ENCODE measurements around the gene NTN1. TPM values are rescaled to one million over a fixed set of nuclear protein-coding genes. Genes with fewer than 3 reads are reported as not detected.
"Not testable (repeated sequence)": the region's sequence is repeated elsewhere in the genome, so short reads cannot be mapped to it uniquely, and the experiment has no call there.

The NTN1 gene
- polyA plus RNA-seq, 1 donor from 2014 or later: 16.2 TPM

DNA sequence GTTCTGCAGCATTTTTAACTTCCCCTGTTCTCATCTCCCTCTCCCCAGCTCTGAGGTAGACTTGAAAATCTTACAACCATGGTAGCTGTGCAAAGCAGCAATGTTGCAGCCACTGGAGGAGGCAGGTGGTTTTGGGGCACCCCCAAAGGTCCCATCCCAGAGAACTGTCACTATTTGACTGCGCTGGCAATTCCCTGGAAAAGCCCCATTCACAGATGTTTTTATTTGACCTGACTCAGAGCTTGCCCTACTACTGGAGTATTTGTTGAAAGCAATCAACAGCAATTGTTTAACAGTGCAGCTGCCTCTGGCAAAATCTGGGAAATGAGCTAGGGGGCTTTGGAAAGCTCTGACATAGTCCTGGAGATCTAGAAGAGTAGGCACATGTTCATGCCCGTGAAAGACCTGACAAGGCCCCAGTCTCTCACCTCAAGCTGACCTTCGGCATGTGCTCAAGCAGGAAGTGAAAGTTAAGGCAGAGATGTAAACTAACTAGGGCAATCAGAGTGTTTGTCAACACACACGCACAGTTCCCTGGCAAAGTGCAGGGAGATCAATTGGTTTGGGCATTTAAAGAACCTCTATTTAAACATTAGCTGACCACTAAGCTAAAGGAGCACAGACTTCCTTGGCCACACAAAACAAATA is 36.1 kb upstream of the NTN1 start:
- no peaks in the 10 kb centered on the region for H3F3A ChIP-seq (ENCODE audit: insufficient read depth, low read length, poor library complexity, severe bottlenecking)

DNA sequence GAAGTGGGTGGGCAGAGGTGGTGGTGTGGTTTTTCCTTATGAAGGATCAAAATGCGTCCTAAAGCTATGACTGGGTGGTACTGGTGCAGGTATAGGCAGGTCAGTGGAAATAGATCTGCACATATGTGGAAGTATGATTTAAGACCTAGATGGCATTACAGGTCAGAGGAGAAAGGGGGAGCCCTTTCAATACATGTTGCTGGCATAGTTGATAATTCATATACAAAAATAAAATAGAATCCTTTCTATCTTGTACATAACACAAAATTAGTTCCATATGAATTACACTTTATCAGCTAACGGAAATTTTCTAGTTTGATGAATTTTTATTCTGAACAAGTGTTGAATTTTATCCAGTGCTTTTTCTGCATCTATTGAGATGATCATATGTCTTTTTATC is 35.0 kb upstream of the NTN1 start:
- Histone ChIP-seq H3K36me3 (ENCODE audit: insufficient read depth, low read length) (no peaks in the 10 kb centered on the region), H3K9me2 (ENCODE audit: insufficient read depth, low read length) (no peaks in the 10 kb centered on the region), H4K20me1 (ENCODE audit: insufficient read depth) (no peaks in the 10 kb centered on the region), H3K4me2 (ENCODE audit: low read length) (no peak overlapping the region), H3K27me3 (ENCODE audit: insufficient read depth, low read depth, low read length) (no peaks in the 10 kb centered on the region), H3K4me3 (ENCODE audit: low read length) (no peak overlapping the region), H3K9me3 (ENCODE audit: low read length) (no peaks in the 10 kb centered on the region), H3K79me2 (replicated peaks; ENCODE audit: insufficient read depth, low read length) (no peaks in the 10 kb centered on the region), H2AFZ (ENCODE audit: low read depth, low read length) (no peak overlapping the region), H3F3A (ENCODE audit: insufficient read depth, low read length, poor library complexity, severe bottlenecking) (no peaks in the 10 kb centered on the region), H3K9ac (ENCODE audit: low read length) (no peak overlapping the region), H3K27ac (ENCODE audit: low read length) (no peak overlapping the region)
- TF ChIP-seq EZH2 (IDR thresholded peaks at IDR 0.05; ENCODE audit: borderline replicate concordance, insufficient read depth, low read length, poor library complexity, severe bottlenecking): no peak
- no peak for TF ChIP-seq MXI1 (conservative IDR thresholded peaks at IDR 0.05; ENCODE audit: poor library complexity, severe bottlenecking)
- no peak for TF ChIP-seq SMC3 (conservative IDR thresholded peaks at IDR 0.05; ENCODE audit: poor library complexity)
- TF ChIP-seq, protein P1, sequence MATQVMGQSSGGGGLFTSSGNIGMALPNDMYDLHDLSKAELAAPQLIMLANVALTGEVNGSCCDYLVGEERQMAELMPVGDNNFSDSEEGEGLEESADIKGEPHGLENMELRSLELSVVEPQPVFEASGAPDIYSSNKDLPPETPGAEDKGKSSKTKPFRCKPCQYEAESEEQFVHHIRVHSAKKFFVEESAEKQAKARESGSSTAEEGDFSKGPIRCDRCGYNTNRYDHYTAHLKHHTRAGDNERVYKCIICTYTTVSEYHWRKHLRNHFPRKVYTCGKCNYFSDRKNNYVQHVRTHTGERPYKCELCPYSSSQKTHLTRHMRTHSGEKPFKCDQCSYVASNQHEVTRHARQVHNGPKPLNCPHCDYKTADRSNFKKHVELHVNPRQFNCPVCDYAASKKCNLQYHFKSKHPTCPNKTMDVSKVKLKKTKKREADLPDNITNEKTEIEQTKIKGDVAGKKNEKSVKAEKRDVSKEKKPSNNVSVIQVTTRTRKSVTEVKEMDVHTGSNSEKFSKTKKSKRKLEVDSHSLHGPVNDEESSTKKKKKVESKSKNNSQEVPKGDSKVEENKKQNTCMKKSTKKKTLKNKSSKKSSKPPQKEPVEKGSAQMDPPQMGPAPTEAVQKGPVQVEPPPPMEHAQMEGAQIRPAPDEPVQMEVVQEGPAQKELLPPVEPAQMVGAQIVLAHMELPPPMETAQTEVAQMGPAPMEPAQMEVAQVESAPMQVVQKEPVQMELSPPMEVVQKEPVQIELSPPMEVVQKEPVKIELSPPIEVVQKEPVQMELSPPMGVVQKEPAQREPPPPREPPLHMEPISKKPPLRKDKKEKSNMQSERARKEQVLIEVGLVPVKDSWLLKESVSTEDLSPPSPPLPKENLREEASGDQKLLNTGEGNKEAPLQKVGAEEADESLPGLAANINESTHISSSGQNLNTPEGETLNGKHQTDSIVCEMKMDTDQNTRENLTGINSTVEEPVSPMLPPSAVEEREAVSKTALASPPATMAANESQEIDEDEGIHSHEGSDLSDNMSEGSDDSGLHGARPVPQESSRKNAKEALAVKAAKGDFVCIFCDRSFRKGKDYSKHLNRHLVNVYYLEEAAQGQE (IDR thresholded peaks at IDR 0.05; ENCODE audit: borderline replicate concordance): no peak
- no peak for TF ChIP-seq RAD21 (conservative IDR thresholded peaks at IDR 0.05)
- no peak for TF ChIP-seq POLR2AphosphoS5 (IDR thresholded peaks at IDR 0.05)
- TF ChIP-seq, protein P2, sequence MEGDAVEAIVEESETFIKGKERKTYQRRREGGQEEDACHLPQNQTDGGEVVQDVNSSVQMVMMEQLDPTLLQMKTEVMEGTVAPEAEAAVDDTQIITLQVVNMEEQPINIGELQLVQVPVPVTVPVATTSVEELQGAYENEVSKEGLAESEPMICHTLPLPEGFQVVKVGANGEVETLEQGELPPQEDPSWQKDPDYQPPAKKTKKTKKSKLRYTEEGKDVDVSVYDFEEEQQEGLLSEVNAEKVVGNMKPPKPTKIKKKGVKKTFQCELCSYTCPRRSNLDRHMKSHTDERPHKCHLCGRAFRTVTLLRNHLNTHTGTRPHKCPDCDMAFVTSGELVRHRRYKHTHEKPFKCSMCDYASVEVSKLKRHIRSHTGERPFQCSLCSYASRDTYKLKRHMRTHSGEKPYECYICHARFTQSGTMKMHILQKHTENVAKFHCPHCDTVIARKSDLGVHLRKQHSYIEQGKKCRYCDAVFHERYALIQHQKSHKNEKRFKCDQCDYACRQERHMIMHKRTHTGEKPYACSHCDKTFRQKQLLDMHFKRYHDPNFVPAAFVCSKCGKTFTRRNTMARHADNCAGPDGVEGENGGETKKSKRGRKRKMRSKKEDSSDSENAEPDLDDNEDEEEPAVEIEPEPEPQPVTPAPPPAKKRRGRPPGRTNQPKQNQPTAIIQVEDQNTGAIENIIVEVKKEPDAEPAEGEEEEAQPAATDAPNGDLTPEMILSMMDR (IDR thresholded peaks at IDR 0.05; ENCODE audit: poor library complexity, severe bottlenecking): no peak
- TF ChIP-seq EP300 (conservative IDR thresholded peaks at IDR 0.05; ENCODE audit: poor library complexity, severe bottlenecking): no peak
- no peak for TF ChIP-seq TAF1 (IDR thresholded peaks at IDR 0.05; ENCODE audit: low read depth)

More for the DNA sequence above, 36.1 kb upstream of the NTN1 start:
- H3K9me2 ChIP-seq (ENCODE audit: insufficient read depth, low read length): no peaks in the 10 kb centered on the region
- H3K36me3 ChIP-seq (ENCODE audit: insufficient read depth, low read length): no peaks in the 10 kb centered on the region
- H3K79me2 ChIP-seq (replicated peaks; ENCODE audit: insufficient read depth, low read length): no peaks in the 10 kb centered on the region
- H3K4me3 ChIP-seq (ENCODE audit: low read length): no peak overlapping the region
- H3K27me3 ChIP-seq (ENCODE audit: insufficient read depth, low read depth, low read length): no peaks in the 10 kb centered on the region
- no peak overlapping the region for H2AFZ ChIP-seq (ENCODE audit: low read depth, low read length)
- no peak overlapping the region for H3K27ac ChIP-seq (ENCODE audit: low read length)
- no peaks in the 10 kb centered on the region for H4K20me1 ChIP-seq (ENCODE audit: insufficient read depth)
- no peak overlapping the region for H3K4me2 ChIP-seq (ENCODE audit: low read length)
- TF ChIP-seq SMC3 (conservative IDR thresholded peaks at IDR 0.05; ENCODE audit: poor library complexity): no peak
- TF ChIP-seq, protein P1 (IDR thresholded peaks at IDR 0.05; ENCODE audit: borderline replicate concordance): no peak
- TF ChIP-seq POLR2AphosphoS5 (IDR thresholded peaks at IDR 0.05): no peak
- TF ChIP-seq TAF1 (IDR thresholded peaks at IDR 0.05; ENCODE audit: low read depth): no peak
- no peaks in the 10 kb centered on the region for H3K9me3 ChIP-seq (ENCODE audit: low read length)
- no peak overlapping the region for H3K9ac ChIP-seq (ENCODE audit: low read length)

DNA sequence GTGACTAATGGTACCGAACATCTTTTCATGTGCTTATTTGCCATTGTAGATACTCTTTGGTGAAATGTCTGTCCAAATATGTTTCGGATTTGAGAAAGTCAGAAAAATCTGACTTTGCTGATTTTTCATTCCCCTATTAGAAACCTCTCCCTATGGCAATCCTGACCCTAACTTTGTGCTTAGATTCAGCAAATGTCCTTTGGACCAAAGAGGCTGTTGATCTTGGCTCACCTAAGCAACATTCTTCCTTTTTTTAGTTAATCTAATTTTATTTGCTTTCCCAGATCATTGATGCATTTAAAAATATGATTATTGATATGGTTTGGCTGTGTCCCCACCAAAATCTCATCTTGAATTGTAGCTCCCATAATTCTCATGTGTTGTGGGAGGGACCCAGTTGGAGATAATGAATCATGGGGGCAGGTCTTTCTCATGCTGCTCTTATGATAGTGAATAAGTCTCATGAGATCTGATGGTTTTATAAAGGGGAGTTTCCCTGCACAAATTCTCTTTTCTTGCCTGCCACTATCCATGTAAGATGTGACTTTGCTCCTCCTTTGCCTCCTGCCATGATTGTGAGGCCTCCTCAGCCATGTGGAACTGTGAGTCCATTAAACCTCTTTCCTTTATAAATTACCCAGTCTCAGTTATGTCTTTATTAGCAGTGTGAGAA is 32.9 kb upstream of the NTN1 start:
- H3K27ac ChIP-seq (ENCODE audit: low read length); H3K9me2 ChIP-seq (ENCODE audit: insufficient read depth, low read length); H3K79me2 ChIP-seq (replicated peaks; ENCODE audit: insufficient read depth, low read length); H3K4me2 ChIP-seq (ENCODE audit: low read length); H3K9me3 ChIP-seq (ENCODE audit: low read length); H3K4me3 ChIP-seq (ENCODE audit: low read length); H3F3A ChIP-seq (ENCODE audit: insufficient read depth, low read length, poor library complexity, severe bottlenecking); H2AFZ ChIP-seq (ENCODE audit: low read depth, low read length); H4K20me1 ChIP-seq (ENCODE audit: insufficient read depth); H3K36me3 ChIP-seq (ENCODE audit: insufficient read depth, low read length); H3K9ac ChIP-seq (ENCODE audit: low read length); H3K27me3 ChIP-seq (ENCODE audit: insufficient read depth, low read depth, low read length): not testable (repeated sequence)

All from neural cell (in vitro differentiated cells).